Activated T-cell treated with anti-CD3 and anti-CD28 coated beads for 48 hours (primary cell): Measurements from ENCODE around the gene C2CD4A.

ENCODE experiments used
- DNase-seq: peaks from one replicate; pipeline ENCODE4 v3.0.0-alpha.2; 2020; ENCODE audit warnings: low read depth

C2CD4A gene

GRCh38 chr15:62103431-62103830 lies 36.7 kb downstream of the C2CD4A start:
- no peak for DNase-seq

DNA sequence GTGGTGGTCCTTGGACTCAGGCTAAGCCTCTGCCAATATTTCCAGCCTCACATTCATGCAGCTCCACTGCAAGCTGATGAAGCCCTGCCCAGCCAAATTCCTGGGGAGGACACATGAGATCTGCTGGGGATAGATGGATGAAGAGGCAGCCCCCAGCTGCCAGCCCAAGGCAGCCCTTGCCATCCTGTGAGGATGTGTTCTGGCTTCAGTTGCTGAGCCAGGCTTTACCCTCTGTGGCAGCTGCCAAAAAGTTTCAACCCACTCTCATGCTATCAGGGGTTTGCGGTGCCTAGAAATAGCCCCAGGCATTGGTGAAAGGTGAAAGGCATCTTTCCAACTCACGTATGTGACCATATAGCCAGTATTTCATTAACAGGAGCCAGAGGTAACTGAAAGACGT lies 37.6 kb downstream of the C2CD4A start:
- DNase-seq: no peak

GRCh38 chr15:62104846-62105245 lies 38.1 kb downstream of the C2CD4A start:
- DNase-seq: no peak

DNA sequence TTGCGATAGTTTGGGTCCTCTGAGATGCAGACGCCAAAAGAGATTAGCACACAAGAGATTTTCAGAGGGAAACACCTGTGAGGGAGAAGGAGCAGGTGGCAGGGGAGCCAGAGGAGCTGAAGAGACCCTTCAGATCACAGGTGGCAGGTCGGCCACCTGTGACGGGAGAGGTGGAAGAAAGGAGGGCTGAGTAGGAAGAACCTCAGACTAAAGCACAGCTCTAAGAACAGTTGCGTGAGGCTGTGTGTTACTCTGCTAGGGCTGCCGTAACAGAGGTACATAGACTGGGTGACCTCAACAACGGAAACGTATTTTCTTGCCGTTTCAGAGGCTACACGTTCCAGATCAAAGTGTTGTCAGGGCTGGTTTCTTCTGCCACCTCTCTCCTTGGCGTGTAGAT lies 38.5 kb downstream of the C2CD4A start:
- no peak for DNase-seq

DNA sequence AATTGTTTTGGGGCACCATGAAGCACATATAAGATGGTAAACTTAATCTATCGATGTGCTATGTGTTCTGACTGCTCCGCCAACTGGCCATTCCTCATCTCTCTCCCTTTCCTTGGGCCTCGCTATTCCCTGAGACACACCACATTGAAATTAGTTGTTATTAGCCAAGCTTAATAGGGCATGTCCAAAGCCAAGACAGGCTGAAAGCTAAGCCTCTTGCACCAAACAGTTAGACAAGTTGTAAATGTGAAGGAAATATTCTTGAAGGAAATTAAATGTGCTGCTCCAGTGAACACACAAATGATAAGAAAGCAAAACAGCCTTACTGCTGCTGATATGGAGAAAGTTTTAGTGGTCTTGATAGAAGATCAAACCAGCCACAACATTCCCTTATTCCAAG lies 39.3 kb downstream of the C2CD4A start:
- DNase-seq: no peak

DNA sequence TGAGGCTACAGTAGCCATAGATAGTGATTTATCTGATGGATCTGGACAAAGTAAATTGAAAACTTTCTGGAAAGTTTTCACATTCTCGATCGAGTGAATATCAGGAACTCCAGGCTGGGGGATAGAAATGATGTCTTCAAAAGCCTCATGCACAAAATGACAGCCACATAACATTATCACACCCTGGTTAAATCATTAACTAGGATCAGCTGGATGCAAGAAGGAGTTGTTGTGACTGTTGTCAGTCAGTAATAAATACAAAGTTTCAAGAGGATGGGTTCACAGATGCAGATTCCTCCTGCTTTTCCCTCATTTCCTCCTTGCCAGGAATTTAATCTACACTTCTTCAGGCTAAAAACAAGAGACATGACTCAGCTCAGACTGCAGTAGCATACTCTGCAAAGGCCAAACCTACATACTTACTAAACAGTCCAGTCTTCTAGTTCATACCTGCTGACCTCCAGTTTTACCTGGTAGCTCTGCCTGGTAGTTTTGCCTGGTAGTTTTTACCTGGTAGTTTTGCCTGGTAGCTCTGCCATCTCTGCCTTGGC lies 40.9 kb downstream of the C2CD4A start:
- no peak for DNase-seq

GRCh38 chr15:62108411-62108810 lies 41.6 kb downstream of the C2CD4A start:
- no peak for DNase-seq

DNA sequence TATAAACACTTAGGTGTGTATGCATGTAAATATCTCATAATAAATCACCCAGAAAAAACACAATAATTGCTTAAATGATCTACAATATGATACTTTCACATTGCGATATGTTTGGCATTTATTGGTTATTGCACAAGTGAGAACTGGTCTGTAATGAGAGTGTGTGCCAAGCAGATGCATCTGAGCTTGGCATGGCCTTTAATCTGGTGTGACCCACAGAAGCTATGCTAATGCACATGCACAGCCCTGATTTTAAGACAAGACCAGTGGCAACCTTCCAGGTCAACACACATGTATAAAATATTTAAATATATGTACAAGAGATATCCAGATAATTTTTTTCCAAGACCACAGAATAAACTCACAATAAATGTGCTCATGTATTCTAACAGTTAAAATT lies 42.7 kb downstream of the C2CD4A start:
- DNase-seq: no peak

DNA sequence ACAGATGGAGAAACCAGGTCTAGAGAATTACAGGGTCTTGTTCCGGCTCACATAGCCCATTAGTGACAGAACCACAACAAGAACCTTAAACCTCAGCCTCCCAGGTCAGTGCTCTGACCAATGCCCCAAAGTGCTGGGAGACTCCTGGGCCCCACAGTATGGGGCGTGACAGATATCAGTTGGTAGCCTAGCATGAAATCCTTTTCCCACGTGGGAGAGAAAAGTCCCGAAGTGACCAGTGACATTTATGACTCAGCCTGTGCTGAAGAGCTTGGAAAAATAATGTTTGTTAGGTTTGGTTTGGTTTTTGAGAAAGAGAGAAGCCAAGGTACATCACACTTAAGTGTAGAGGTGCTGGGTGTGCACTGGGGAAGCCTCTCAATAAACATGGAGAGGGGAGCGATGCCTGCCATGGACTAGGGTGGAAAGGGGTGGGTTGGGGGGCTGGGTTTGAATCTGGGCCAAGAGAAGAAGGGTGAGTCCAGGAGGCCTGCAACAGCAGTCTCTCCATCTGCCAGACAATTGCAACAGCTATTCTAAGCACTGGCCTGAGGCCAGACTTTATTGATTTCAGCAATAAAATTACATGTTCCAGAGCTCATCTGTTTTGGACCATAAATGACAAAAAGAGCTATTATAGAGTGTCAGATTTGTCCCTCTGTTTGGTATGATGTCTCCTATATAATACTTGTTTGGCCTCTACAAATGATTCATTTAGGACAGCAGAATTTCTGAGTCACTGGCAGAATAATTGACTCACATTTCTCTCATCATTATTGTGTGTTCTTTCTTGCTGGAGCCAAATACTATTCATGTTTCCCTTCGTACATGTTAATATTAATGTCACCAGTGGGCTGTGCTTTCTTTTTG lies 43.4 kb downstream of the C2CD4A start:
- no peak for DNase-seq

DNA sequence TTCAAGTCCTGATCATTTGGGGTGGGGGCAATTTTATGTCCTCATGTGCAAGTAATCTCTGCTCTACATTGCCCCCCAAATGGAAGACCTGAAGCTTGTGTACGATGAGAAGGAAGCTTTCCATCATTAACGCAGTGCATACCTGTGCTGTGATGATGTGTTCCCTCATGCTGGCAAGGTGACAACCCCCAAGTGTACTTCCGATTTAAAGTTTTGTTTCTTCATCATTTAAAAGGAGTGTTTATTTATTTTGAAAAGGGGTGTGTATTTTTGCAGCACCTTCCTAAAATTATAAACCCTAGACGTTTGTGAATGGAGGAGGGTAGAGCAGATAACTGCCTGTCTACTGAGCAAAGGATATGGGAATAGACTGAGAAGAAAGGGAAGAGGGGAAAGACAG lies 45.3 kb downstream of the C2CD4A start:
- no peak for DNase-seq

DNA sequence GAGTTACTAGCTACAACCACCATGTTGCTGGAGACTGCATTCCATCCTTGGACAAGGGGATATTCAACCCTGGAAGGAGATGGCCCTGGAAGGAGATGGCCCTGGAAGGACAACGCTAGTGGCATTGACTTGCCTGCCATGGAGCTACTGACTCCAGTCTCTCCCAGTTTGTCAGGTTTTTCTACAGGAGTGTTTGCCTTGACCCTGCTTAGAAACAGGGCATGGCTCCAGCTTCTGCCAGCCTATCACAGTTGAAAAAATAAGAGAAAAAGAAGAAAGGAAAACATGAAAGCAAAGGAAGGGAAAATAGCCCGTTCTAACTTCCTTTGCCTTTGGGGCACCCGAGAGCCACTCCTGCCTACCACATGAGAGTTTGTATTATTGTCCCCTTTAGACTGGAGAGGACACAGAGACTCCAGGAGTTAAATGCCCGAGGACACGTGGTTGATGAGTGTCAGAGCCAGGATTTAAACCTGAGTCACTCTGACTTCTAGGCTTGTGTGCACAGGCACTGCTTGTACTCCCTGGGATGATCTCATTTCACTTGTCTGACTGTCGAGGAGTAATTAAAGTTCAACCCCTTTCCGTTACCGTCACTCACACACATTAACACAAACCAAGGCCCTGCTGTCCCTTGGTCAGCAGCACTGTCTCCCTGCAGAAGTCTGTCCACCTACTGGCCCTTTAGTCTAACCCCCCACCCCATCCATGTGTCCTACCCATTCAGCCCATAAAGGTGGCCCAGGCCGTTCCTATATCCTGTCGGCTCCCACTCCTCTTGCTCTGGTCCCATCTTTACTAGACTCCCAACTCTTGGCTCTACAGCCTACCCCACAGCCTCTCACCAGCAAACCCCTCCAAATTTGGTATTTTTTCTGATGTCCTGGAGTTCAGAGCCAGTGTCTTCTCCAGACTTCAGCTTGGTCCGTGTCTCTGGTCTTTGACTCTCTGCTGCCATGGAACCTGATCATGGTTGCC lies 46.1 kb downstream of the C2CD4A start:
- no peak for DNase-seq

GRCh38 chr15:62115847-62116246 lies 49.1 kb downstream of the C2CD4A start:
- no peak for DNase-seq

DNA sequence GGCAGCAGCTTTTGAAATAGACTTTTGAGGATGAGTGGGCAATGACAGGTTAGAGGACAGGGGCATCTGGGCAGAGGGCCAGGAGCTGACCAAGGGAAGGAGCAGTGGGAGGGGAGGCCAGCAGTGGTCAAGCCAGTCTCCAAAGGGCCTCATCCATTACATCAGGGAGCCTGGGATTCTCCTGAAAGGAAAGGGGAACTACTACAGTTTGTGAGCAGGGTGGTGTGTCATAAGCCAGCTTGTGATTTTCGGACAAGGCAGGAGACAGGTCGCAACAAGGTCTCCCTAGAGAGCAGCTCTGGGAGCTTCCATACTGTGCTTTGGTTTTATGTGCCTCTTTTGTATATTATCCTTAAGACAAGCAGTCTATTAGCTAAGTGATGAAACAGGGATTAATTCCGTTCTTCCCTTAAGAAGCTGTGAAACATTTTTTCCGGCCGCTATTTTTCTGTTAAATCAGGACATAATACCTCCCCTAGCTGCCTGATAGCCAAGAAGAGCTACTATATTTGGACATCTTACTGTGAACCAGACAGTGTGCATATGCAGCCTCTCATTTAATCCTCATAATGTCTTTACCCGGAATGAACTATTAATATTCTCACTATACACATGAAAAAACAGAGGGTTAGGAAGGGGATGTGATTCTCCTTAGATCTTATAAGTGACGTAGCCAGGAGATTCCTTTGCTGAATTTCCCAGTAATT lies 51.9 kb downstream of the C2CD4A start:
- no peak for DNase-seq

GRCh38 chr15:62119227-62119864 lies 52.6 kb downstream of the C2CD4A start:
- no peak for DNase-seq

DNA sequence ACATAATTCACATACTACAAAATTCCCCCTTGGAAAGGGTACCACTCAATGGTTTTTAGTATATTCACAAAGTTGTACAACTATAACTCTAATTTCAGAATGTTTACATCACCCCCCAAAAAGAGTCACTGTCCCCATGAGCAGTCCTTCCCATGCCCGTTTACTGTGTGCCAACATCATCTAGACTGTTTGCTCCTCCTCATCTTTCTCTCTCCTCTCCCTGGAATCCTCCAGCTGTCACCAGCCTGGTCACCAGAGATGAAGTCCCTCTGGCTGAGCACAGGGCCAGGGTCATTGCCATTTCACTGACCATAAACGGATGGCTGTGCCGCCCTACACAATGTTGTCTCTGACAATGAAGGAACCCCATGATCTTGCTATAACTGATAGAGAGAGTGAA lies 53.1 kb downstream of the C2CD4A start:
- DNase-seq: no peak
